Stimulated activated memory B cell treated with anti-CD40 and anti-IgM and Interleukin-4, amounts not matched to agents 10 μg/mL and 1 μg/mL and 100 μg/mL, for 72 hours (primary cell): ENCODE measurements around the gene TMIGD1.
"Not testable (repeated sequence)": the region's sequence is repeated elsewhere in the genome, so short reads cannot be mapped to it uniquely, and the experiment has no call there.

Source experiments
- ATAC-seq: fragments of 150-1000 bp; cut with Tn5 transposase; 2 replicates; pipeline ENCODE4 v1.10.0; 2021
- H3K27ac Mint-ChIP-seq: one replicate; pipeline ENCODE4 v1.8.0; 2022; ENCODE audit warnings: mild to moderate bottlenecking, mixed read lengths
- H3K27me3 Mint-ChIP-seq: one replicate; pipeline ENCODE4 v1.8.0; 2022; ENCODE audit warnings: mixed read lengths
- H3K36me3 Mint-ChIP-seq: one replicate; pipeline ENCODE4 v1.8.0; 2022; ENCODE audit warnings: mixed read lengths
- H3K4me1 Mint-ChIP-seq: one replicate; pipeline ENCODE4 v1.8.0; 2022; ENCODE audit warnings: mixed read lengths
- H3K4me3 Mint-ChIP-seq: one replicate; pipeline ENCODE4 v1.8.0; 2022; ENCODE audit warnings: mild to moderate bottlenecking, moderate library complexity, mixed read lengths
- H3K9me3 Mint-ChIP-seq: one replicate; pipeline ENCODE4 v1.8.0; 2022; ENCODE audit warnings: mixed read lengths

The TMIGD1 gene

DNA sequence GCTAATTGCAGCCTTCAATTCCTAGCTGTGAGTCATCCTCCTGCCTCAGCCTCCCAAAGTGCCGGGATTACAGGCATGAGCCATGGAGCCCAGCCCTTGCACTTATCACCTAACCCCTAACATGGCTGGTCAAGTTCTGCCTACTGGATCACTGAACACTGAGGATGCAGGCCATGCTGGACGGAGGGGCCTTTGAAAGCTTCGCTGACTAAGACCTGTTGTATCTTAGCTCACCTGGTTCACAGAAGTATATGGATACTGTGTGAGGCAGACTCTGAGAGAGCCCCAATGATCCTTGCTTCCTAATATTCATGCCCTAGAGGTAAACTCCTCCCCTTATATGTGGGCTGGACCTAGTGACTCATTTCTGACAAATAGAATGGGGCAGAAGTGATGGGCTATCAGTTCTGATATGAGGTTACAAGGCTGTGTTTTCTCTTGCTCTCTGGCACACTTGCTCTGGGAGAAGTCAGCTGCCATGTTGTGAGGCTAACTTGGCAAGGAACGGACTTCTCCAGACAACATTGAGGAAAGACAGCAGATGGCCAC, 11.7 kb upstream of the TMIGD1 start:
- no peaks in the 10 kb centered on the region for H3K9me3 Mint-ChIP-seq
- H3K27me3 Mint-ChIP-seq, result no peaks in the 10 kb centered on the region
- no peaks in the 10 kb centered on the region for H3K36me3 Mint-ChIP-seq
- peak; percentile 74 for ATAC-seq
- no peaks in the 10 kb centered on the region for H3K4me1 Mint-ChIP-seq
- H3K4me3 Mint-ChIP-seq, result no peak overlapping the region
- H3K27ac Mint-ChIP-seq, result no peak overlapping the region

DNA sequence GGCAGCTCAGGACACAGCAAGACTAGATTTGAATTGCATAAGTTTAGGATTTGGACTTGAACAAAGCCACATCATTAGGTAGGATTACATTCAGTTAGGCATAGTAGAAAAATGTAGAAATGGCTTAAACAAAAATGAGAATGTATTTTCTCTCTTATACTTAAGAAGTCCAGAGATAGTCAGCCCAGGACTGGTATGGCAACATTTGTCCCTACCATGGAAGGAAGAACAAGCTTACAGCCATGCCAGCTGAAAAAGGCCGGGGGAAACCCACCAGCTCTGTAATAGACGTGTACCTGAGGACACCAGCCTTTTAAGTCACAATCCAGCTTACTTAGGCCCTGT, 11.2 kb upstream of the TMIGD1 start:
- no peak for ATAC-seq
- no peaks in the 10 kb centered on the region for H3K36me3 Mint-ChIP-seq
- H3K27ac Mint-ChIP-seq, result no peak overlapping the region
- H3K4me1 Mint-ChIP-seq, result peaks cover 4% of the 10 kb centered on the region
- H3K27me3 Mint-ChIP-seq, result no peaks in the 10 kb centered on the region
- H3K4me3 Mint-ChIP-seq, result no peak overlapping the region
- H3K9me3 Mint-ChIP-seq, result no peaks in the 10 kb centered on the region

- Mint-ChIP-seq H3K27me3 (no peaks in the 10 kb centered on the region), H3K4me3 (no peak overlapping the region), H3K9me3 (no peaks in the 10 kb centered on the region), H3K27ac (no peak overlapping the region), H3K4me1 (peaks cover 8% of the 10 kb centered on the region), H3K36me3 (no peaks in the 10 kb centered on the region)
- ATAC-seq, result no peak
These were observed 10.6 kb upstream of the TMIGD1 start for GRCh38 chr17:30344283-30345088.

DNA sequence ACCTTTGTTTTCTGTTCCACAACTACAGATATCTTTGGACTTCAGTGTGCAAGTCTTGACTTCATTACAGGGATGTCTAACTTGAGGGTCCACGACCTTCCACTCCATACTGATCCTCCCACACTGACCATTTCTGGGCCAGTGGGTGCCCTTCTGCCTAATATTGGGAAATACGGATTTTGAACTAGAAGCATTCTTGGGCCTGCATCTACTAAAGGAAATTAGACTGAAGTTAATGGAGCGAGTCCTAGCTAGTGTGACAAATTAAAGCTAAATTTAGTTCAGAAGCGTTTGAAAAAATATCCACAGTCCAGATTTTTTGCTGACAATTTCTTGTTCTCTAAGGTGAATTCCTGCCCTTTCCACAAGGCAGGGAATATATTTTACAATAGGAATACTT, 9.9 kb upstream of the TMIGD1 start:
- no peak for ATAC-seq
- Mint-ChIP-seq H3K4me3 (no peak overlapping the region), H3K27ac (no peak overlapping the region), H3K9me3 (no peaks in the 10 kb centered on the region), H3K36me3 (no peaks in the 10 kb centered on the region), H3K27me3 (peaks cover under 1% of the 10 kb centered on the region), H3K4me1 (peaks cover 8% of the 10 kb centered on the region)

DNA sequence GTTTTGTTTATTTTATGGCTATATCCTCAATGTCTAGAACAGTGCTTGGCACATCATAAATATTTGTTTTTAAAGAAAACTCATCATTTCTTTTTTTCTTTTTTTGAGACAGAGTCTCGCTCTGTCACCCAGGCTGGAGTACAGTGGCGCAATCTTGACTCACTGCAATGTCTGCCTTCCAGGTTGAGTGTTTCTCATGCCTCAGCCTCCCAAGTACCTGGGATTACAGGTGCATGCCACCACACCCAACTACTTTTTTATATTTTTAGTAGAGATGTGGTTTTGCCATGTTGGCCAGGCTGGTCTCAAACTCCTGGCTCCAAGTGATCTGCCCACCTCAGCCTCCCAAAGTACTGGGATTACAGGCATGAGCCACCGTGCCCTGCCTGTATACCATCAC, 9.4 kb upstream of the TMIGD1 start:
- H3K4me3 Mint-ChIP-seq, ATAC-seq, H3K9me3 Mint-ChIP-seq, H3K27ac Mint-ChIP-seq, H3K36me3 Mint-ChIP-seq, H3K27me3 Mint-ChIP-seq, H3K4me1 Mint-ChIP-seq: not testable (repeated sequence)

- Mint-ChIP-seq H3K4me3 (no peak overlapping the region), H3K27ac (no peak overlapping the region), H3K36me3 (no peaks in the 10 kb centered on the region), H3K9me3 (no peaks in the 10 kb centered on the region), H3K27me3 (peaks cover 17% of the 10 kb centered on the region), H3K4me1 (peaks cover 8% of the 10 kb centered on the region)
- no peak for ATAC-seq
These were observed 7.9 kb upstream of the TMIGD1 start for GRCh38 chr17:30341703-30342249.

DNA sequence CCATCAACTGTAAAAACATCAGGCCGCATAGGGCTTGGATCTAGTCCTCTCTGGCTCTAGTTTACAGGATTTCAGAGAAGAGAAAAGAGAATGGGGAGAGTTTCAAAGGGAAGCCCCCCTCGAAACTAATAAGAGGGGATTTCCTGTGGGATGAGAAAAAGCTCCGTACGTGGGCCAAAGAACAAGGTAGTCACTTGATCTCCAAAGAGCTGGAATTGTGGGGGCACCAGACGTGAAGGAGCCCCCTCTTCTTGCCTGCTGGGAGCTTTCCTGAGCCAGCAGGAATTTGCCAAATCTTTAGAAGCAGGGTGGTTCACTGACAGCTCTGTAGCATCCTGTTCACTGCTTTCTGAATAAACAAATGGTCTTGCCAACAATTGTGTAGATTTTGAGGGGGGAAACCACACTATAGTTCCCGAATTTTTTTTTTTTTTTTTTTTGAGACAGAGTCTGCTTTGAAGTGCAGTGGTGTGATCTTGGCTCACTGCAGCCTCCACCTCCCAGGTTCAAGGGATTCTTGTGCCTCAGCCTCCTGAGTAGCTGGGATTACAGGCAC, 7.0 kb upstream of the TMIGD1 start:
- H3K27ac Mint-ChIP-seq, result no peak overlapping the region
- H3K36me3 Mint-ChIP-seq, result no peaks in the 10 kb centered on the region
- H3K4me1 Mint-ChIP-seq, result peaks cover 14% of the 10 kb centered on the region
- no peak for ATAC-seq
- peaks cover 17% of the 10 kb centered on the region for H3K27me3 Mint-ChIP-seq
- no peaks in the 10 kb centered on the region for H3K9me3 Mint-ChIP-seq
- H3K4me3 Mint-ChIP-seq, result no peak overlapping the region

- ATAC-seq, result no peak
- H3K9me3 Mint-ChIP-seq, result no peaks in the 10 kb centered on the region
- H3K36me3 Mint-ChIP-seq, result no peaks in the 10 kb centered on the region
- peaks cover 18% of the 10 kb centered on the region for H3K27me3 Mint-ChIP-seq
- H3K27ac Mint-ChIP-seq, result no peak overlapping the region
- H3K4me1 Mint-ChIP-seq, result peaks cover 14% of the 10 kb centered on the region
- no peak overlapping the region for H3K4me3 Mint-ChIP-seq
These were observed 5.2 kb upstream of the TMIGD1 start for GRCh38 chr17:30339086-30339485.

- peaks cover 32% of the 10 kb centered on the region for H3K27me3 Mint-ChIP-seq
- no peaks in the 10 kb centered on the region for H3K36me3 Mint-ChIP-seq
- no peak overlapping the region for H3K4me3 Mint-ChIP-seq
- H3K27ac Mint-ChIP-seq, result no peak overlapping the region
- H3K9me3 Mint-ChIP-seq, result no peaks in the 10 kb centered on the region
- H3K4me1 Mint-ChIP-seq, result peaks cover 18% of the 10 kb centered on the region
- ATAC-seq, result no peak
These were observed 3.6 kb upstream of the TMIGD1 start for GRCh38 chr17:30337393-30337999.

GRCh38 chr17:30336369-30337171, 2.7 kb upstream of the TMIGD1 start:
- no peaks in the 10 kb centered on the region for H3K9me3 Mint-ChIP-seq
- no peak for ATAC-seq
- no peaks in the 10 kb centered on the region for H3K36me3 Mint-ChIP-seq
- no peak overlapping the region for H3K27ac Mint-ChIP-seq
- H3K4me1 Mint-ChIP-seq, result peaks cover 28% of the 10 kb centered on the region
- peaks cover 41% of the 10 kb centered on the region for H3K27me3 Mint-ChIP-seq
- no peak overlapping the region for H3K4me3 Mint-ChIP-seq

- no peak overlapping the region for H3K4me3 Mint-ChIP-seq
- ATAC-seq, result no peak
- H3K36me3 Mint-ChIP-seq, result no peaks in the 10 kb centered on the region
- peaks cover 48% of the 10 kb centered on the region for H3K27me3 Mint-ChIP-seq
- no peak overlapping the region for H3K27ac Mint-ChIP-seq
- H3K4me1 Mint-ChIP-seq, result peaks cover 21% of the 10 kb centered on the region
- H3K9me3 Mint-ChIP-seq, result no peaks in the 10 kb centered on the region
These were observed 564 bp upstream of the TMIGD1 start for GRCh38 chr17:30334421-30334820.

GRCh38 chr17:30332057-30332542, 1.8 kb downstream of the TMIGD1 start:
- Mint-ChIP-seq H3K4me3 (peak overlapping the region; percentile 1), H3K27me3 (peaks cover 32% of the 10 kb centered on the region), H3K27ac (no peak overlapping the region), H3K4me1 (peaks cover 21% of the 10 kb centered on the region), H3K36me3 (no peaks in the 10 kb centered on the region), H3K9me3 (no peaks in the 10 kb centered on the region)
- peak; percentile 58 for ATAC-seq

DNA sequence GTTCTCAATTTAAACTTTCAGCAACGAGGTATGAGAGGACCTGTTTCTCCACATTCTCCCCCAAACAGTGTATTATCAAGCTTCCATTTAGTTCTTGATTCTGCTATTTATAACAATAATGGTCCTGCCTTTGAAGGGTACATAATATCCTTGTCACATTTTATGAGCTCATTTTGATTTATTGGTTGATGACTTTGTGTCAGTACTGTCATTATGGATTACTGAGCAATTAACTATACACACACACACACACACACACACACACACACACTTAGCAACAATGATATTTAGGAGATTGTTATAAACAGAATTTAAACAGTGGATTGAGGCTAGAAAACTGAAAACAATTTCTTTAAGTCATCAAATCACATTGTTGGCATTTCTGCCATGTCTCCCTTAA, 7.0 kb downstream of the TMIGD1 start:
- Mint-ChIP-seq H3K36me3 (no peaks in the 10 kb centered on the region), H3K27ac (no peak overlapping the region), H3K27me3 (peaks cover 10% of the 10 kb centered on the region), H3K9me3 (no peaks in the 10 kb centered on the region), H3K4me3 (no peak overlapping the region), H3K4me1 (peaks cover 19% of the 10 kb centered on the region)
- ATAC-seq, result no peak

DNA sequence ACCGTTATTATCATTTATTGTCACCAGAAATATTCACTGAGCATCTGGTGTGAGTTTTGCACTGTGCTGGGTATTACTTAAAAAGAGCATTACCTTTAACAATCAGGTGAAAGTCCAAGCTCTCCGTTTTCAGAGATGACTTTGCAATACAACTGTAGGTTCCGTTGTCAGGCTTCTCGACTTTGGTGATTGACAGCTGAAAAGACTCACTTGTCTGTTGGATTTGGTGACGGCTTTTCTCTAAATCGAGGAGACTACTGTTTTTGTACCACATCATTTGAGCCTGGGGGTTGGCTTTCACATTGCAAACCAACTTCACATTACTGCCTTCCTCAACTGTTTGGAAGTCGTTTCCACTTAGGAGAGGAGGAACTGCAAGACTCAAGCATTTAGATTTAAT, 9.1 kb downstream of the TMIGD1 start:
- ATAC-seq, result no peak
- H3K9me3 Mint-ChIP-seq, result no peaks in the 10 kb centered on the region
- no peaks in the 10 kb centered on the region for H3K36me3 Mint-ChIP-seq
- no peak overlapping the region for H3K27ac Mint-ChIP-seq
- H3K4me3 Mint-ChIP-seq, result no peak overlapping the region
- H3K4me1 Mint-ChIP-seq, result peaks cover 15% of the 10 kb centered on the region
- H3K27me3 Mint-ChIP-seq, result peaks cover 2% of the 10 kb centered on the region

DNA sequence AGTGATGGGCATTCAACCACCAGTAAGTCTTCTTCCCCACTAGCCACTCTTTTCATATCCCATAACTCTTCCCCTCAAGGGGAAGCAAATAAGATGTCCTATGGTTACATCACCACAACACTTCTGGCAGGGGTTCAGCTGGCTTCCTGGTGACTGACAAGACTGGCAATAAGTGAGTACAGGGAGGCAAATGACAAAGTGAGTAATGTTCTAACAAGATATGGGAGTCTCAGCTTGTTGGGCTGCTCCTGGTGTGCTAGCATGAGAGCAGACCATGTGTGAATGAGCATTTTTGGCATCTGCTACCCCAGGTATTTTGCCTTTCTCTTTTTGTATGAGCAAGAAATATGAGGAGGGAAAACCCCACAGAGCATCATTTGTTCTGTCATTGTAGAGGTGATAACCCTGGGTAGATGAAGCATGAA, 9.9 kb downstream of the TMIGD1 start:
- no peaks in the 10 kb centered on the region for H3K36me3 Mint-ChIP-seq
- H3K27ac Mint-ChIP-seq, result no peak overlapping the region
- no peak overlapping the region for H3K4me3 Mint-ChIP-seq
- peak; percentile 27 for ATAC-seq
- peaks cover 15% of the 10 kb centered on the region for H3K4me1 Mint-ChIP-seq
- H3K9me3 Mint-ChIP-seq, result no peaks in the 10 kb centered on the region
- peaks cover 9% of the 10 kb centered on the region for H3K27me3 Mint-ChIP-seq
